GM19193 (cell line): ENCODE data around the gene PKP1.

Experiments used
- POLR2A ChIP-seq: IDR thresholded peaks from 4 replicates; pipeline ENCODE4 v1.6.1; 2011; ENCODE audit not compliant: insufficient read depth, insufficient read length; ENCODE audit errors: extremely low read depth

The PKP1 gene

DNA sequence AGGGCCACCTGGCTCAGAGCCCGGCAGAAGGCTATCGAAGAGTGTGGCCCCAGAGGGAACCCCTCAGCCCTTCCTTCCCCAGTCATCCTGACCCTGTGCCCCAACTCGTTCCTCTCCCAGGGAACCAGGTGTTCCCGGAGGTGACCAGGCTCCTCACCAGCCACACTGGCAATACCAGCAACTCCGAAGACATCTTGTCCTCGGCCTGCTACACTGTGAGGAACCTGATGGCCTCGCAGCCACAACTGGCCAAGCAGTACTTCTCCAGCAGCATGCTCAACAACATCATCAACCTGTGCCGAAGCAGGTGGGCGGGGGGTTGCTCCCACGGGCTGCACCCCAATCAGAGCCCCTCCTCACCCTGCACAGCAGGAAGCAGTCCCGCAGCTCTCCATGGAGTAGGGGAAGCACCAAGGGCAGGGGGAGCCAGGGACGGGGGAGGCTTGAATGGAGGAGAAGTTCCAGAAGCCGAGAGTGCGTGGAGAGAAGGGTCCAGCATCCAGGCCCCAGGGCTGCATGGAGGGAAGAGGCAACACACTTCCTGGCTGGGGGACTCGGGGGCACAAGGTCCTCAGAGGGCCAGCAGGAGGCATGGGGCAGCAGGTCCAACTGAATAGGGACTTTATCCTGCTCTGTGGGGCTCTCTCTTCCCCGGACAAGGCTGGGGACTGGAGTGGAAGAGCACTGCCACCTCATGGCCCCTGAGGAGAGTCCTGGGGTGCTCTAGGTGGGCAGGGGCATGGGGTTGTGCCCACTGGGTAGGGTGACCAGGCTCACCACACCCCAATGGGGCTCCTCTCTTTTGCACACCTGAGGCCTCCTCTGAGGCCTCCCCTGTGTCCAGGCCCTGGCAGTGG is 41.7 kb downstream of the PKP1 start:
- TF ChIP-seq POLR2A = no peak

DNA sequence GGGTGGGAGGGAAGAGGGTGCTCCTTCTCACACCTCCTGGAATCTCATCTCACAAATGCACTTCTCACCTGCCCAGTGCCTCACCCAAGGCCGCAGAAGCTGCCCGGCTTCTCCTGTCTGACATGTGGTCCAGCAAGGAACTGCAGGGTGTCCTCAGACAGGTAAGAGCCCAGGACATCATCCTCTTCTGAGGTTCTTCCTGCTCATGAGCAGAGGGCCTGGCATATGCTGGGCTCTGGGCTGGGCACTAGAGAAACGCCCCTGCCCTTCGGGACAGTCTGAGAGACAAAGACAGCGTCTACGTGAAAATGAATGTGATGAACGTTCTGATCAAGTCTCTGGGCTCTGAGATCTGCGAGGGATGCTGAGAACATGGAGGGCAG is 42.4 kb downstream of the PKP1 start:
- no peak for TF ChIP-seq POLR2A

DNA sequence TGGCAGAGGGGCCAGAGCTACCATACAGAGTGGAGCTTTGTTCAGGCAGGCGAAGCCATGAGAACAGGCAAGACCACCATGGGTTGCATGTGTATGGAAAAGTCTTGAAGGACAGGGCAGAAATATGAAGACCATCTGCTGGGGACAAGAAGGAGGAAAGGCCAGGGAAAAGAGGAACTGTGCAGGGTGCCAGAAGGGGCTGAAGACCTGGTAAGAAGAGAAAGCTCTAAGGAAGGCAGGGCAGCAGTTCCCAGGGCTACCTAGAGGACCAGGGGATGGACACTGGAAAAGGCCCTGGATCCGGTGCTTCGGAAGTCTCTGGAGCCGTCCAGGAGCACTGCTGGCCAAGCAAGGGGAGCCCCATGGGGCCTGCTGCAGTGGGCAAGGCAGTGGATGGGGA is 43.4 kb downstream of the PKP1 start:
- no peak for TF ChIP-seq POLR2A

DNA sequence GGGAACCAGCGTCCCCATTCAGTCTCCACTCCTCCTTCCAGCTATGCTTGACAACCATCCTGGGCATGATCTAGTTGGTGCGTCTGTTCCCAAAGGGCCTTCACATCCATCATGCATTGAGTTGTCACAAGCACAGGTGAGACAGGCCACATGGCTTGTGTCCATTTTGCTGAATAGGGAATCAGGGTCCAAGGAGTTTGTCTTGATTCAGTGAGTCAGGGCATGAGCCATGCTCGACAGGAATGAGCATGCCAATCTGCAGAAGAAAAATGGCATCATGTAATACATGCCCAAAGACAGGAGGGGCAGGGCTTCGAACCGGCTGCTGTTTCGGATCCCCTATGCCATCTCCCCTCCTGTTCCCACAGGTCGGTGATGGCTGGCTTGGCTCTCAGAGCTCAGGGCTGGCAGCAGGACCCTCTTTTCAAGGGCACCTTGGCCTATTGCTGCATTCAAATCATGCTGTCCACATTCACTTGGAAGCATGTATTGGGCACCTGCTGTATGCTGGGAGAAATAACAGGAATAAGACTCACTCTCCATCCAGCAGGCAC is 44.5 kb downstream of the PKP1 start:
- TF ChIP-seq POLR2A = no peak

DNA sequence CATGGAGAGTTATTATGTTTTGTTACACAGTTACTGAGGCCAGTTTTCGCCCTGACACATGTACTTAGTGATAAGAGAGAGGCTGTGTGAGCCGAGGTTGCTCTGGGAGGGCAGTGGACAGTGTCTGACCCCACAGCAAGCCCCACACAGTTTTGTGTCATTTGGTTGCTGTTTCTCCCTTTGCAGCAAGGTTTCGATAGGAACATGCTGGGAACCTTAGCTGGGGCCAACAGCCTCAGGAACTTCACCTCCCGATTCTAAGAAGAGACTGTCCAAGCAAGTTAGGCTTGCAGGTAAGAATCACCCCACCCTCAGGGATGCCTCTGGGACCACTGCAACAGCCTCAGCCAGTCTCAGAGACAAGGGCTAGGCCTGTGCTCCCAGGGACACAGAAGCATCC is 45.3 kb downstream of the PKP1 start:
- no peak for TF ChIP-seq POLR2A

DNA sequence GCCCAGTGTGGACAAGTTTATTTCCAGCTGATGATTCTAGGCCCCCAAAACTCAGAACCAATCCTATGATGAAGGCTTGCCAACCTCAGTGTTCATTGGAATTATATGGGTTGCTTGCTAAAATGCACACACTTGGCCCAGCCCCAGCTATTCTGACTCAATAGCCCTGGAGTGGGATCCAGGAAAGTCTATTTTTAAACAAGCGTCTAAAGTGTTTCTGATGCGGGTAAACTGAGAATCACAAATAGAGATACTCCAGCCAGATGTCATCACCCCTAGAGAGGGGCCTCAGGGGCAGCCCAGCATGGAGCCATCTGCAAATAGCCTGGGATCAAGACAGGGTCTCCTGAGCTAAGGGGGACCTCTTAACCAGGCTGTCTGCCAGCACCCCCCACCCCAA is 46.0 kb downstream of the PKP1 start:
- TF ChIP-seq POLR2A = no peak

DNA sequence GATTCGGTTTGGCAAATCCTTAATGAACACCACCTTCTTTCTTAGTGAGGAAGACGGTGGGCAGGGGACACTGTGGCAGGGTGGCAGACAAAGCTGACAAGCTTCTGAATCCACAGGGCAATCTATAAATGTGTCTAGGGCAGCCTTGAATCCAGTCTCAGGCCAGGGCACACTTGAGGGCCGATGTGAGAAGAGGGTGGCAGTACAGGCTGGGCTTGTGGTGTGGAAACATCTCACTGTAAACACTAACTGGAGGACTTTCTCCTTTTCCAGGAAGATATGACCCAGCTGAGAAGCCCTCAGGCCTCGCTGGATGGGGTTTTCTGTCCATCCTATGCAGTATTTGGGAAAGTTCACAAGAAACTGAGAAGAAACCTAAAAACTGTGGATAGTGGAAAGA is 46.5 kb downstream of the PKP1 start:
- no peak for TF ChIP-seq POLR2A

DNA sequence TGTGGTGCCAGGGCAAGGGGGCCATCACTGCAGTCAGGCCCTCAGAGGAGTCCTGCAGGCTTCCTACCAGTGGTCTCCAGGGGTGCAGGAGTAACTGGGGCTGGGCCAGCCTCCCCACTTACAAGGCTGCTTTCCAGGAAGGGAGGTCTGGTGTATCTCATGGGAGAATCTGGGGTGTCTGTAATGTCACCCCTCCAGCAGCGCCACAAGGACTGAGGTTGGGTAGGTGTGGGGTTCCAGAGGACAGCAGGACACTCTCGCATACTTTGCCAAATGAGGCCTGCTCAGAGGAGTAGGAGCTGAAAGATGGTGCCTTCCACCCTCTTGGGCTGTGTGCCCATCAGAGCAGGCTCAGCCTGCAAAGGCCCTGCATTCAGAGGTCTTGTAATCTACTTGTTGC is 47.2 kb downstream of the PKP1 start:
- no peak for TF ChIP-seq POLR2A

DNA sequence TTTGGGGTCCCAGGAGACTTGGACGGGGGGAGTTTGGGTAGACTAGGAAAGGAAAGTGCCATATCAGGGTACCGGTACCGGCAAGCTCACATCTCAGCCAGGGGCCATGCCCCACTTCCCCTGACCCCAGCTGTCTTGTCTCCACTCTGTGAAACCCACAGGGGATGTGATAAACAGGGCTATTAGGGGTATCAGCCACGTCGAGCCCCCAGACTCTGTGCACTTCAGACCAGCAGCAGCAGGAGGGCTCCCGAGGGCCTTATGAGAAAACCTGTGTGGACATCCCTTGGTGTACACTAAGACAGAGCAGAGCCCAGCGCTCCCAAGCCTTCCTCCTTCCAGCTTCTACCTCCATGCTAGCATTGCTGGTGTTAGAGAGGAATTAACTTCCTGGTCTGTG is 47.9 kb downstream of the PKP1 start:
- no peak for TF ChIP-seq POLR2A

DNA sequence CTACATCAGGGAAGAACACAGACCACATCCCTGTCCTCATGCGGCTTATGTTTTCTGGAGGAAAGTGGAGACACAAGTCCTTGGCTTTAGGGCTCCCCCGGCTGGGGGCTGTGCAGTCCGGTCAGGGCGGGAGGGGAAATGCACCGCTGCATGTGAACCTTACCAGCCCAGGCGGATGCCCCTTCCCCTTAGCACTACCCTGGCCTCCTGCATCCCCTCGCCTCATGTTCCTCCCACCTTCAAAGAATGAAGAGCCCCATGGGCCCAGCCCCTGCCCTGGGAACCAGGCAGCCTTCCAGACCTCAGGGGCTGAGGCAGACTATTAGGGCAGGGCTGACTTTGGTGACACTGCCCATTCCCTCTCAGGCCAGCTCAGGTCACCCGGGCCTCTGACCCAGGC is 48.7 kb downstream of the PKP1 start:
- no peak for TF ChIP-seq POLR2A

DNA sequence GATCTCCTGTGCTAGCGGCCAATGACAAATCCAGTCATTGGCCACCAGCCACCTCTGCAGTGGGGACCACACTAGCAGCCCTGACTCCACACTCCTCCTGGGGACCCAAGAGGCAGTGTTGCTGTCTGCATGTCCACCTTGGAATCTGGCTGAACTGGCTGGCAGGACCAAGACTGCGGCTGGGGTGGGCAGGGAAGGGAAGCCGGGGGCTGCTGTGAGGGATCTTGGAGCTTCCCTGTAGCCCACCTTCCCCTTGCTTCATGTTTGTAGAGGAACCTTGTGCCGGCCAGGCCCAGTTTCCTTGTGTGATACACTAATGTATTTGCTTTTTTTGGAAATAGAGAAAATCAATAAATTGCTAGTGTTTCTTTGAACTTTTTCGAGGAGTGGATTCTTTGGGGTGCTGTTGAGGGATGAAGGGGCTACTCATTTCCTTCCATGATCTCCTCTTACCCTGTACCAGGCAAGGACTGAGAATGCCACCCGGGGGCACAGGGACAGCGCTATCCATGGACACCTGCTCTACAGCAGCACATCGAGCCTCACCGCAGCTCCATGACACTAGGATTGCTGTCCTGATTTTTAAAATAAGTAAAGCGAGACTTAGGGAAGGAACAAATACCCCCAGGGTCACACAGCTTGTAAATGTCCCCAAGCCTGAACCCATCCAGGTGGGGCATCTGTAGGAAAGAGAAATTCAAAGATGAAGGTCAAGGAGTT is 49.5 kb downstream of the PKP1 start:
- no peak for TF ChIP-seq POLR2A

DNA sequence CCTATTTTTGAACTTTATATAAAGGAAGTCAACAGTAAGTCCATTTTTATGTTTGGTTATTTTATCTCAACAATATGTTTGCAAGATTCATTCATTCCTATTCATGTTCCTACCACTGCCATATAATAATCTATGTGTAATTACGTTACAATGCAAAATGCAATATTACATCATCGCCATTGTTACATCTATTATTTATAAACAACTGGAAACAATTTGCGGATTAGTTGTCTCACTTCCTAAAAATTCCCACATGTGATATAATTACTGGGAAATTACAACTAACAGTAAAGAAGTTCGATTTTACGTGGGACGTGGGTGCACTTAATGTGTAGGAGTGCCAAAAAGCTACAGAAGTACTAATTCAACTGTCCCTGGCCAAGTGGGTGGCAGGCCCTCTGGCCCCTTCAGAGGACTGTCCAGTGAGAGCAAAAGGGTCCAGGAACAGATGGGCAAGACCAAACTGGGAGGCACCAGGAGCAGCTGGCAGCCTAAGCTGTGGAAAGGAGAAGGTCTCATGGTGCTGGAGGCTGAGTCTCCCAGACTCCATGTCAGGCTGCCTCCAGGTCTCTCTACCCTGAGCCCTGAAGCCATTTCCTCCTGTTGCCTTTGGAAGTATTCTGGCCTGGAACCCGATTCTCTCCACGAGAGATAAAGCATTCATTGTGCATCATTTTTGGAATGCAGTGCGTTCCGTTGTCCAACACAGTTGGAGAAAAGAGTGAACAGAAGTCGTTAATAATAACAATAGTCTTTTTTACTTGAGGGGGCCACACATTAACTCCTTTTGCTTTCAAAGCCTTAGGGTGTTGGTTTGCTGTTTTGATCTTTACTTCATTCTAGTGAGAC is 51.2 kb downstream of the PKP1 start:
- TF ChIP-seq POLR2A = no peak

DNA sequence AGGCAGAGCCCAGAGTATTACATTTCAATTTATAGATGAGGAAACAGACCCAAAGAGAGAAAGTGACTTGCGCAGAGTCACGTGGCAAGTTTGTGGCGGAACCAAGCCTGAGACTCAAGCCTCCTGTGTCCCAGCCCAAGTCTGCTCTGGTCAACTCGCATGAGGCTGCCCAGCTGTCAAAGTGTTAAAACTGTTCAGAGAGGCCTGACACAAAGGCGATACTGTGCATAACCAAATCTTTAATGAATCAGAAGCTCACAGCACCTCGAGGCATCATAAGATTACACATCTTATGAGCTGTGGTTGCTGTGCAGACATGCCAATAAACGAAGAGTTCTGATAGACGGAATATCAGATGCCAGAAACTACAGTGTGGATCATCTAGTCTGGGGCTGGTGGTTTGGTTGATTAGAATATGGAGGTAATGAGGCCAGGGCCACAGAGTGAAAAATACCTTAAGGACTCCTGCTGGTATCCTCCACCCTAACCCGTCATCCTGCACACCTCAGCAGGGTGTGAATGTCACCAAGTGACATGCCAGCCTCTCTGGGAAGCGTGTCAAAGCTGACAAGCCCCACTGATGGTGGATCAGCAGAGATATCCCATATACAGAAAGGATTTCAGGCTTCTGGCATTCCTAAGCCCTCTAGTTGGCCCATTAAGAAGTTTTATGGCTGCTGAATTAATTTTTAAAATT is 52.0 kb downstream of the PKP1 start:
- TF ChIP-seq POLR2A = no peak

DNA sequence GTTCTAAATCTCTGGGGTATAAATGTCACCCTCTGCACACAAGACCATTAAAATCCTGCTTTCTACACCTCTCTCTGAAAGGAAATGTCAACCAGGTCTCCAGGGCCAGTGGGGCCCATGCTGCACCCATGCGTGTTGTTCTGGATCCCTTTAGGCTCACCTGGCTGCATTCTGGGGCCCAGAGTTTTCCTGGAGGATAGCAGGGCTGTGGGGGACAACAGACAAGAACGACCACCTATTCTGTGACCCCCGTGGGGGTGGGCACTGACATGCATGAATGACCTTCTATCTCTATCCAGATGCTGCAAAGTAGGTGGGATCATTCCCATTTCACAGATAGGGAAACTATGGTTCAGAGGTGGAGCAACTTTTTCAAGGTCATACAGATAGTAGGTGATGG is 52.6 kb downstream of the PKP1 start:
- no peak for TF ChIP-seq POLR2A
